ENCODE data around the gene TEX26.
A peak's percentile ranks its signal among the peaks of the same experiment; 100 is the strongest.

TEX26 gene

GRCh38 chr13:31015199-31015598, 82.7 kb downstream of the TEX26 start:
- TF ChIP-seq CTCF (IDR thresholded peaks at IDR 0.05; ENCODE audit: insufficient read depth, low read depth, low read length, missing control alignments) = no peak
- no peak for DNase-seq (ENCODE audit: low read depth)
- H3K4me3 ChIP-seq (ENCODE audit: low read length) = no peak overlapping the region

GRCh38 chr13:31016342-31017325, 84.2 kb downstream of the TEX26 start:
- no peak for DNase-seq (ENCODE audit: low read depth)
- no peak overlapping the region for H3K4me3 ChIP-seq (ENCODE audit: low read length)
- no peak for TF ChIP-seq CTCF (IDR thresholded peaks at IDR 0.05; ENCODE audit: insufficient read depth, low read depth, low read length, missing control alignments)

GRCh38 chr13:31018511-31018910, 86.1 kb downstream of the TEX26 start:
- DNase-seq (ENCODE audit: low read depth) = peak; percentile 42
- TF ChIP-seq CTCF (IDR thresholded peaks at IDR 0.05; ENCODE audit: insufficient read depth, low read depth, low read length, missing control alignments) = no peak
- no peak overlapping the region for H3K4me3 ChIP-seq (ENCODE audit: low read length)

- no peak for DNase-seq (ENCODE audit: low read depth)
- H3K4me3 ChIP-seq (ENCODE audit: low read length) = no peak overlapping the region
- TF ChIP-seq CTCF (IDR thresholded peaks at IDR 0.05; ENCODE audit: insufficient read depth, low read depth, low read length, missing control alignments) = no peak
These were observed 88.5 kb downstream of the TEX26 start for GRCh38 chr13:31020996-31021395.

GRCh38 chr13:31022288-31022895, 89.9 kb downstream of the TEX26 start:
- DNase-seq (ENCODE audit: low read depth) = no peak
- TF ChIP-seq CTCF (IDR thresholded peaks at IDR 0.05; ENCODE audit: insufficient read depth, low read depth, low read length, missing control alignments) = no peak
- H3K4me3 ChIP-seq (ENCODE audit: low read length) = no peak overlapping the region

- TF ChIP-seq CTCF (IDR thresholded peaks at IDR 0.05; ENCODE audit: insufficient read depth, low read depth, low read length, missing control alignments) = no peak
- no peak for DNase-seq (ENCODE audit: low read depth)
These were observed 90.6 kb downstream of the TEX26 start for GRCh38 chr13:31022928-31023530.

More at GRCh38 chr13:31022928-31023530, 90.6 kb downstream of the TEX26 start:
- no peak overlapping the region for H3K4me3 ChIP-seq (ENCODE audit: low read length)

Measured in epithelial cell of esophagus (primary cell).